ENCODE measurements around the gene COMMD6.

Gene COMMD6

DNA sequence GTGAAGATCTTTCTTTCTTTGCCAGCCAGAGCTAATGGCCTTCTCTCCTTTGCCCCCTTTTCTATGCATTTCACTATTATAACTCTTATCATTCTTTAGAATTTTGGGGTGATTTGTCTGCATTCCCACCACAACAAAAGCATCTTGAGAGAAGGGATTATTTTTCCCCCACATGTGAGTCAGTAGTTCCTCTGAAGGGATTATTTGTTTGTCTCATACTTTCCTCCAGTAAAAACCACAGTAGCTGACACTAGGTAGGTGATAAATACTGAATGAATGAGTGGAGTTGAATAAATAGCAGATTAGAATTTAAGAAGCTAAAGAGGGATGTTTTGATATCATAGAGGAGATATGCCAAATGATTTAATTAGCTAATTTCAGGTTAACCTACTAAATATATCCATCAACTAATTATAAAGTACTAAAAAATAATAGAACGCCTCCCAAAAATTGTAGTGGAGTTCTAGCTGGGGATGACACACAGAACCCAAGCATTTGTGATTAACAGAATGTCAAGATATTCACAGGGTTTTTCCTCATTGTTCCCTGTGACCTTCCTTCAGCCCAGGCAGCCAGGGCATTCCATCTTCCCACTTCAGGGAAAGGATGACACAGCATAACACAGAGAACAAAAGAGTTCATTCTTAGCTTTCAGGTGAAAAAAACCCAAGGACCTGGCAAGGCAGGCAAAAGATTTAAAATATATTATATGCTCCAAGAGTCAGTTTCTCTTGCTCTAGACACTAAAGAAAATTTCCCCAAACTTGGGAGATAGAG is 52.2 kb downstream of the COMMD6 start:
- no peak for DNase-seq (ENCODE audit: low read depth in 2 of 2, low spot score in 1 of 2)

- no peak for DNase-seq (ENCODE audit: low read depth in 2 of 2, low spot score in 1 of 2)
Observed at GRCh38 chr13:75482820-75483079, 54.9 kb downstream of the COMMD6 start.

DNA sequence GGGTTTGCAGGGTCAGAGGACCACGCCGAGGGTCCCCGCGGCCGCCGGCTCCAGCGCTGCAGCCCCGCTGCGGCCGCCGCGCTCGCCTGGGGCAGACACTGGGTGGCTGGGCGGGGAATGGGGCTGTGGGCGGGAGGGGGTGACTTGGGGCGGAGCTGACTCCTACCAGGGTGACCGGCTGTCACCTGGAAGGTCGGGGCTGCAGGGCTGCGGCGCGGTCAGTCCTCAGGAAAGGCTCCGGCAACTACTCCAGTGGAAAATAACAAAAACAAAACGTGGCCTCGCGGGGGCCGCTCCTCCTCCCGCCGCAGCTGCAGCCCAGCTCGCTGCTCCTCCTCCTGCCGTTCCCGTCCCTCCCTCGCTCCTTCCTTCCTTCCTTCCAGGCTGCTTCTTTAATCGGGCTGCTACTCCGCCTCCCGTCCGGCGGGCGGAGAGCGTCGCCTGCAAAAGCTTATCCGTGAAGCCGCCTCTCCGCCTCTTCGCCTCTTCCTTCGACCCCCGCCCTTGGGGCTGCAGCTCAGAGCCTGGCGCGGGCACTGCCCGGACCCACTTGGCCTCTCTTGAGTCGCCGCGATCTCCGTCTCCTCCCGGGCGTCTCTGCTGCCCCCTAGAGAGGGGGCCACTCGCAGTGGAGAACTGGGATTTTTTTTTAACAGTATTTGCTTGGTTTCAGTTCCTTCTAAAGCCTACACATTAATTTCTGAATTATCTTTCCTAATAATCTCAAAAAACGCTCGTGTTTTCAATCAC is 55.4 kb downstream of the COMMD6 start, which contains the start of gene TBC1D4:
TSS of gene TBC1D4 (minus strand) at position 100 of the 750 bp plus-strand sequence. CDS start 402 bp downstream, outside the sequence.
- DNase-seq (ENCODE audit: low read depth in 2 of 2, low spot score in 1 of 2), result no peak

GRCh38 chr13:75481176-75482069 is 56.2 kb downstream of the COMMD6 start:
- DNase-seq (ENCODE audit: low read depth in 2 of 2, low spot score in 1 of 2), result no peak

DNA sequence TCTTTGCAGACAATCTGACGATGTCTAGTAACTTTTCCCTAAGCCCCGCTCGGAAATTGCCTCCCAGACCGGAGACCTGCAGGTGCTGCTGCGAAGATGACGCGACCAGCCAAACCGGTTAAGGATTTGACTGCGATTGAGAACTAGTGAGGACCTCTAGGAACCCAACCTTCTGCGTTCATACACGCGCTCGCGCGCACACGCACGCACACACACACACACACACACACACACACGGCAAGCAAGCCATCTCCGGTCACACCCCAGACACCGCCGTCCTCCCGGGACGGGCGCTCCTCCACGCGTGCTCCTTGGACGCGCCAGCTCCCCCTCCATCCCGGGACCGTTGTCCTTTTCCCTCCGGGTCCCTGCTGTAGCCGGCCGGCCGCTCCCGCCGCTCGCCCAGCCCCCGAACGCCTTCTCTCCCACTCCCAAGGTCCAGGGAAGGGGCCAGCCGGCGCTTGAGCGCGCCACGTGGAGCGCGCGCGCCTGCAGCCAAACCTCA is 56.9 kb downstream of the COMMD6 start:
- DNase-seq (ENCODE audit: low read depth in 2 of 2, low spot score in 1 of 2), result no peak

GRCh38 chr13:75479102-75479740 is 58.4 kb downstream of the COMMD6 start:
- DNase-seq (ENCODE audit: low read depth in 2 of 2, low spot score in 1 of 2), result no peak

GRCh38 chr13:75478659-75479058 is 59.0 kb downstream of the COMMD6 start:
- DNase-seq (ENCODE audit: low read depth in 2 of 2, low spot score in 1 of 2), result no peak
